GM18870 (cell line): ENCODE measurements around the gene FBXO9.

Experiments
- ATAC-seq: cut with Tn5 transposase; IDR thresholded peaks from one replicate; pipeline ENCODE4 v1.9.1; 2021; ENCODE audit warnings: moderate library complexity; ENCODE audit not compliant: unreplicated experiment

The FBXO9 gene

DNA sequence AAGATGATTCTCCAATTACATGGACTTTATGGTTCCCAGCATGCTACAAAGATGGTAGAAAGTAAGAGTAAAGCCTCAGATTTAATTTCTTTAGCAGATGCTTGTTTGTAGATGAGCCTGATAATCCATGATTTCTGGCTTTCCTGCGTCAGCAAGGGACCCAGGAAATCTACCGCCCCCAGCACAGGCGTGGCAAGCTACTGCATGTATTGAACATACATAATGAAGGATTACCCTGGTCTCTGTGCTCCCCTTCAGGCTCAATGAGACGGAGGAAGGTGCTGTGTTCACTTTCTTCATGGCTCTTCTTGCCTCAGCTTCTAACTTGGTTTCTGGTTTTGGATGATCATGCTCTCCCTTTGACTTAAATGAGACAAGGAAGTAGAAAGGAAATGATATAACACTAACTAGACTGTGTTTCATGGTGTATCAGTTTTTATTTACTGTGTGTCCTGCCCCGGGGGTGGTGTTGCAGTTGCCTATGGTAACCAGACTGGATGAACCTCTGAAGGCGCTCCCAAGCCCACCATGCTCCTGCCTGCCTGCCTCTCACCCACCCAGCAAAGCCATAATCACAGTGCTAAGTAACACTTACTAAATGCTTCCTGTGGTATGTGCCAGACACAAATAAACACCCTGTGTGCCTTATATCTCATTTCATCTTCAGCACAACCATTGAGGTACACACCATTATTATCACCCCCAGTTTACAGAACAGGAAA lies 65.5 kb downstream of the FBXO9 start:
- ATAC-seq: no peak

DNA sequence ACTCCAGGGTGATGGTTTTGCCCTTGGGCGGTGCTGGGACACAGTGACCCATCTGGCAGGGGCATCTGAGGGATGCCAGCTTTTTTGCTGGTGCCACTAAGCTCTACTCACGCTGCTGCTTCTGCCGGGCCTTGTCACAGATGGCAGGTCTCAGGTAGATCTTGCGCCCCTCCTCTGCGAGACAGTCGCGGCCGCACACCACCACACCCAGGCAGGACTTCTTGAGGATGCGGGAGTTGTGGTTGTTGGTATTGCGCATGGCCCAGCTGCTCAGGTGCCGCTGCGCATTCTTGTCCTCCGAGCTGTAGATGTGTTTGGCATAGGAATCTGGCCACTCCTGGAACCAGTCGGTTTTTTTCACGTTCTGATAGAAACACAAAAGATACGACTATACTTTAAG lies 68.8 kb downstream of the FBXO9 start:
- no peak for ATAC-seq

DNA sequence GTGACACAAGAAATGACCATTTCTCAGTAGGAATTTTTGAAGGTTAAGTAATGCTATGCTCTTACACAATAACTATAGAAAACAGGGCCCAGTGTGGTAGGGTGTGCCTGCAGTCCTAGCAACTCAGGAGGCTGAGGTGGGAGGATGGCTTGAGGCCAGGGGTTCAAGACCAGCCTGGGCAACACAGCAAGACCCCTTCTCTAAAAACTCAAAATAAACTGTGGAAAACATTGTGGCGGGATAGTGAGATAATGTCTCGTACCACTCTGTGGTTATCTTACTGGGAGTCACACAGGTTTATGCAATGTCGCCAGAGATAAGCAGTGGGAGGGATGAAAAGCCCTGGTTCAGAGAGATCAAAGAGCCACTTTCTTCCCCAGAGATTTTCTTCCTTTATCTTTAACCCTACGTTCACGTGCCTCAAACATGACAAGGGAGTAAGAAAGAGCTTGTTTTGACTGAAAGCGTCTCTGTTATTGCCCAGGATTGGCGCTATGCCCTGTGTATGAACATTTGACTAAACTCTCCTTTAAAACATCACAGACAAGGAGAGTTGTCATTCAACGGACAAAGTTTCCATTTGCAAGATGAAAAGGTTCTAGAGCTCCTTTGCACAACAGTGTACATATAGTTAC lies 69.5 kb downstream of the FBXO9 start:
- ATAC-seq: no peak

DNA sequence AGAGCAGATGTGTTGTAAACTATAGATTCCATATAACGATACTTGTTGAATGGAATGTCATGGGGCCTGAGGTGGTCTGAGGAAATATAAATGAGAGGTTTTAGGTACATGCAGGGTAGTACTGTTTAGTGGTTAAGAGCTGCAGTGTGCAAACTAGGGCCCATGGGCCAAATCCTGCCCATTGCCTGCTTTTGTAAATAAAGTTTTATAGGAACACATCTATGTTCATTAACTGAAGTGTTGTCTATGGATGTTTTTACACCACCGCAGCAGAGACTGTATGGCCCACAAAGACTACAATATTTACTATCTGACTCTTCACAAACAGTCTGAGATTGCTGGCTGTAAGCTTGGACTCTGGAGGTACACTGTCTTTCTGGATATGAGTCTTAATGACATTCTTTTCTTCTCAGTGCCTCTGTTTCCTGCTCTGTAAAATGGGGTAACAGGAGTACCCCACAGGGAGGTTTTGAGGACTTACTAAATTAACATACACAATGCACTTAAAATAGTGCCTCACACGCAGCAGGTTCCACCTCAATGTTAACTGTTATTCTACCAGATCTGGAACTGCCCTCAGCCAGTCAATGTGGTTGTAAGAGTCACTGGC lies 70.9 kb downstream of the FBXO9 start:
- ATAC-seq: no peak

DNA sequence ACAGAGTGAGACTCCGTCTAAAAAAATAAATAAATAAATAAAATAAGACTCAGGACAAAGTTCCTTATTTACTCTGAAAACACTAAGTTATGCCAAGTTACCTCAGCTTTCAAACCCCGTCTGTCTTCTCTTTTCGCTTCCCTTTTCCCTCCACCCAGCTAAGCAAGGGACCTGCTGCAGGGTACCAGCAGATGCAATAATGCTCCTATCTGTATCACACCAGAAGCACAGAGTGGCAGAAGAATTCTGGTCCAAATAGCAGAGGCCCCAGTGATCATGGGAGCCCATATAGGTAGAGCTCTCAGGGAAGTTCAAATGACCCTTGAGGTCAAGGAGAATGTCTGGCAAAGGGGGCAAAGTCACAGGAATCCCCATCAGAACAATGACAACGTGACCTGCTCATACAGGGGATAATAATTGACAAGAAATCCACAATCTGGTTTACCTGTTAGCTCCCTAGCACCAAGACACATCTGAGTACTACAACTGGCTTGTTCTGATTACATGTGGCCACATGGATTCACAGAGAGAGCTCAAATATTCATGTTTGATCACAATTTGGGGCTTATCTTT lies 74.7 kb downstream of the FBXO9 start:
- ATAC-seq: no peak

DNA sequence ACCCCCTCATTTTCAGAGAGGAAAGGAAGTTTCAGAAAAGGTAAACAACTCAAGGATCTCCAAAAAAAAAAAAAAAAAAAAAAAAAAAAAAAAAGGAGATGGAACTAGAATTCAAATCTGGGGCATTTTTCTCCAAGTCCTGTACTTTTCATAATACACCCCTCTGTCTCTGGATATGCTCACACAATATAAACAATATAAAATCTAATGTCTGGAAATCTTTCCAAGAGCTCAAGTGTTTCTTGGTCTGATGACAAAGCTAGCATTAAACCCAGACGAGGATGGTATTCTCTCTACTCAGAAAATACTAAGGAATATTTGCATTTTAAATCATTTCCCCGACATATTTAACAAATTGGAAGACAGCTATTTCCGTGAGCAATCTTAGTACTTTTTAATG lies 77.6 kb downstream of the FBXO9 start:
- ATAC-seq: no peak

DNA sequence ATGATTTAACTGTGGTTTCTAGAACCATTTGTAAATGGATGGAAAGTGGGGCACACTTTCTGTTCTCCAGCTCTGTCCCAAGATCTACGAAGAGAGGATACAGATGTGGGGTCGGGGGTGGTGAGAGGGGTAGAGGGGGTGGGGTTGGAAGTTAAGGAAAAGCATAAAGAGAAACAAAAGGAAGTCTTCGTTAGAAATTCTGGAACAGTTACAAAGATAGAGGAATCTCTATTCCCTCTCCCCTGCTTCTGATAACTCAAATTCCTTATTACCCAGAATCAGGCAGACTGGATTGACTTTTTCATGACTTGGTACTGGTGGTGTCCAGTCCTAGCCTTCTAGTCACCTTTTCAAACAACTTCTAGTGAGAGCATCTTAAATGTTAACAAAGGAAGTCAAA lies 78.5 kb downstream of the FBXO9 start:
- ATAC-seq: no peak

DNA sequence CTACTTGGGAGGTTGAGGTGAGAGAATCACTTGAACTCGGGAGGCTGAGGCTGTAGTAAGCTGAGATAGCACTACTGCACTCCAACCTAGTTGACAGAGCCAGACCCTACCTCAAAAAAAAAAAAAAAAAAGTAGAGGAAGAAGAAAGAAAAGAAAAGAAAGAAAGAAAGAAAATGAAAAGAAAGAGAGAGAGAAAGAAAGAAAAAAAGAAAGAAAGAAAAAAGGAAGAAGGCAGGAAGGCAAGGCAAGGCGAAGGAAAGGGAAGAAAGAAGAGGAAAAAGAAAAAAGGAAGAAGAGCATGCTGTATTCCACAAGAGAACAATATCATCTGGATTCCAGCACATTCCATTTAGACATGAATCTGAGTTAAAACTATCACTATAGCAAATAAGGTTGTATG lies 79.6 kb downstream of the FBXO9 start:
- ATAC-seq: no peak

DNA sequence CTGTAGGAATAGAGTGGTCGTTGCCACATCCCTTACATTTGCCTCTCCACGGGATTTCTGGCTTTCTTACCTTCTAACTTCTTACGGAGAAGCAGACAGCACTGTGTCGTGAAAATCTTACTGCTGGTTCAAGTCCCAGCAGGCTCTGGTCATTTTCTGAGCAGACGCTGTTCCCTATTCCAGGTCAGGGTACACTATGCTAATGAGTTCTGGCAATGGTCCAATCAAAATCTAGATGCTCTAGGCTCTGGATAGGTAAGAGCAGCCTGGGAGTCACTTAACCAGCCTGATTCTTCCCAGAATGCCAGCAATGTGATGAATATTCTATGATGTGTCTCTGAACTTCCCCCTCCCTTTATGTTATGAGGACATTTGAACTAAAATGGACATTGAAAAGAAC lies 83.5 kb downstream of the FBXO9 start, which contains the start of gene GCM1:
GCM1 (minus strand) TSS at position 158 of the 400 bp plus-strand sequence. CDS start 3,209 bp downstream, outside the sequence.
- no peak for ATAC-seq
